GM12873 (cell line): ENCODE measurements around the gene POLR2C.

Experiments used
- CTCF ChIP-seq: IDR thresholded peaks from 2 replicates; pipeline ENCODE4 v1.5.1; 2012; ENCODE audit warnings: low read depth, mild to moderate bottlenecking, moderate library complexity, low read length, control low read depth; ENCODE audit not compliant: insufficient read depth; ENCODE audit errors: missing control alignments

Gene POLR2C

GRCh38 chr16:57462209-57462977, at the start of gene POLR2C:
POLR2C (plus strand) TSS chr16:57462679; CDS start chr16:57462725, 46 bp downstream.
- peak; percentile 99 for TF ChIP-seq CTCF

- no peak for TF ChIP-seq CTCF
Observed at GRCh38 chr16:57413301-57413730, 49.2 kb upstream of the POLR2C start.

- TF ChIP-seq CTCF: no peak
Observed at GRCh38 chr16:57413733-57414132, 48.7 kb upstream of the POLR2C start.

- no peak for TF ChIP-seq CTCF
Observed at GRCh38 chr16:57416084-57416483, 46.4 kb upstream of the POLR2C start.

GRCh38 chr16:57419506-57419905, 43.0 kb upstream of the POLR2C start:
- no peak for TF ChIP-seq CTCF

GRCh38 chr16:57422026-57422944, 40.2 kb upstream of the POLR2C start:
- TF ChIP-seq CTCF: peak; percentile 59

- no peak for TF ChIP-seq CTCF
Observed at GRCh38 chr16:57423152-57423551, 39.3 kb upstream of the POLR2C start.
